Activated T-cell treated with anti-CD3 and anti-CD28 coated beads for 24 hours (primary cell): ENCODE data around the gene PTPRO.
A peak's percentile ranks its signal among the peaks of the same experiment; 100 is the strongest.

ENCODE experiments used
- DNase-seq: peaks from one replicate; pipeline ENCODE4 v3.0.0-alpha.2; 2020; ENCODE audit warnings: low read depth

Gene PTPRO

DNA sequence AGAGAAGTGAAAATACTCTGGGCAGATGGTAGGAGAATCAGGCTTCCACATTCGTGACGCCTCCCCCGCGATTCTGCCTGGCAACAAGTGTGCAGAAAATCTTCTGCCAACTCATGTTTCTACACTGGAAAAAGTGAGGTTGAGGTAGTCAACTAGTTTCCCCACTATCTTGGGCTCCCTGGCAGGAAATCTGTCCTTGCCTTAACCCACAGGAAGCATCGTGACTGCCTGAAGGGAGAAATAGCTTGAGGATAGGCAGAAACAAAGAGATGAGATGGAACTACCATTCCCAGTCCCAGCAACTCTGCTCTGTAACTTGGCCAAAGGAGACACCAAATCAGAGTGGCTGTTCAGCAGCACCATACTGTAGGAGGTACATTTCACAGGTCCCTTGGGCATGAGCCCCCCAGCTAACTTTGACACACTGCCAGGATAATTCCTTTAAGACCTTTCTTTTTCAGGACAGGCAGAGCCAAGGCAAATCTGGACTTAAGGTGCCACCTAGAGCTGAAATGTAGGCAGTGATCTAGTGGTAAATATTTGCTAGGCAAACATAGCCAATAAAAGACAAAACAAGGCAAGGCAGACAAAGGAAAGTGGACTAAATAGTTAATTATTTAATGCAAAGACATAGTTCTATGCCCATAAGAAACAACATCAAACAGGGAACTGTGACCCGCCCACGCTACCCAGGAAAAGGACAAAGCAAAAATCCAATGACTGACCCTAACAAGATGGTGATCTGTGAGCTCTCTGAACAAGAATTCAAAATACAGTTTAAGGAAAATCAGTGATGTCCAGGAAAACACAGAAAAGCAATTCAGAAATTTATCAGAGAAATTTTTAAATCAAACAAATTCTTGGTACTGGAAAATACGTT, 205.1 kb downstream of the PTPRO start:
- no peak for DNase-seq

GRCh38 chr12:15528666-15529065, 206.4 kb downstream of the PTPRO start:
- DNase-seq: no peak

- DNase-seq: no peak
Measured at GRCh38 chr12:15530361-15530760, 208.1 kb downstream of the PTPRO start.

- peak; percentile 23 for DNase-seq
Measured at GRCh38 chr12:15532364-15532977, 210.2 kb downstream of the PTPRO start.

DNA sequence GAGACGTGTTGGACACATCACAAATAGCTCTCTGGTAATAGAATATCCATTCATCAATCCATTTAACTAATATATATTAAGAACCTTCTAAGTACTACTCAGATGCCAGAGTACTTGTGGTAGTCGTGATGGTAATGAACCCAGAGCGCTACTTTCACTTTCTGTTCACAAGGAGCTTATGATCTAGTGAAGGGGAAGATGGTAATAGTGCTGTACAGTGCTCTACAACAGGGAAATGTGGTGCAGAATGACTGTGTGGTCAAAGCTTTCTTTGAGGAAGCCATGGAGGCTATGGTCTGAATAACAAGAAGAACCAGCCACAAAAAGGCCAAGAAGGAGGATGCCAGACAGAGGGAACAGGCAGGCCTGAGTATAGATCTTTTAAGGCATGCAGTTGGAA, 212.0 kb downstream of the PTPRO start:
- no peak for DNase-seq

DNA sequence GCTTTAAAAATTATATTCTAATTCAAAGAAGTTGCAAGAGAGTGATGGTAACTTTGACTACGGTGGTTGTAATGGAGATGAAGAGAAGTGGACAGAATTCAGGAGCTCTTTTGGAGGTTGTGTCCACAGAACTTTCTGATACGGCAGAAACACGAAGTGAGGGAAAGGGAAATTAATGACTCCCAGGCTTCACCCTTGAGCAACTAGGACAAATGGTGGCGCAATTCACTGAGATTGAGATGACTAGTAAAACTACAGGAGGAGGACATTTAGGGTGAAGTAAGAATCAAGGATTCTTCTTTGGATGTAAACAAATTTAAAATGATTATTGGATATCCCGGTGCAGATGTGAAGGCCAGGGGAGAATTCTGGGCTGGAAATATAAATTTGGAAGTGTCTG, 212.6 kb downstream of the PTPRO start:
- DNase-seq: no peak

- no peak for DNase-seq
Measured at GRCh38 chr12:15535352-15535781, 213.1 kb downstream of the PTPRO start.

DNA sequence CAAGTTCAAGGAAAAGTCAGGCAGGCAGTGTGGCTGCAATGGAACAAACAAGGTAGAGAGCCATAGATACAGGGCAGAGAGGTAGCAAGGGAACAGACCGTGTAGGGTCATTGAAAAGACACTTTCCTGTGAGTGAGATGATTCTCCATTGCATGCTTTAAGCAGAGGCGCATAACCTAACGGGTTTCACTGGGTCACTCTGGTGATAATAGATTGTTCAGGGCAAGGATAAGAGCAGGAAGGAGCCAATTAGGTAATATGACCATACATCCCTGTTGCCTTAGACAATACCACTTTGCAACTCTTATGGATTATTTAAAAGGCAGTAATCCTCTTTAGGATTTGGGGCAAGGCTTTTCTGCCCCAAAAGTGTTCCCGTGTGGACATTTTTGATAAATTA, 214.1 kb downstream of the PTPRO start:
- DNase-seq: no peak

DNA sequence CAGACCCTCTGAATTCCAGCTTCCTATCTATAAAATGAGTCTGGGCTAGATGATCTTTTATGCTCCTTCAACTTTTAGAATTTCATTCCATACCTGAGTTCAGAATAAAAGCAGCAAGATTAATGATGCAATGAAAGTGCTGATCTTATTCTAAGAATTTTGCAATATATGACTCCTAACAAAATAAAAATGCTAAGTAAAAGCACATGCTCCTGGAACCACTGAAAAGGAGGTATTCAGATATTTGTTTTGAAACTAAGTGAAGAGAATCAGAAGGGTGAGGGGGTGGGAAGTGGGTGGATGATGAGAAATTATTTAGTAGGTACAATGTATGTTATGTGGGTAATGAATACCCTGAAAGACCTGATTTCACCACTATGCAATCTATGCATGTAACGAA, 216.6 kb downstream of the PTPRO start:
- DNase-seq: no peak

GRCh38 chr12:15540005-15540404, 217.7 kb downstream of the PTPRO start:
- no peak for DNase-seq

DNA sequence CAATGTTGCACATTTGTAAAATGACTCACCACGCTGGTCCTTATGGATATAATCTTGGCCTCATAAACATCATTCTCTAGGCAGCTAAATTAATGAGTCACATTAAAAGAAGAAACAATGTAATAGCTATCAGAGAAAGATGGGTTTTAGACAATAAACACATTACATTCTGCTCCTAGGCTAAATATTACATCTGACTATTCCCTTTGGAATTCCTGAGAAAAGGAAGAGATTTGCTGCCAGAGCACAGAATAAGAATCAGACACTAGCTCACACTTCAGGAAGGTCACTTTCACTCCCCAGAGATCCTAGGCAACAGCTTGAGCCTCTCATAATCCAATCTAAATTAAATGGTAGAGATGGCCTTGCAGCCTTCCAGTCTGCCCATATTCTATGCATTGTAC, 218.2 kb downstream of the PTPRO start:
- no peak for DNase-seq

DNA sequence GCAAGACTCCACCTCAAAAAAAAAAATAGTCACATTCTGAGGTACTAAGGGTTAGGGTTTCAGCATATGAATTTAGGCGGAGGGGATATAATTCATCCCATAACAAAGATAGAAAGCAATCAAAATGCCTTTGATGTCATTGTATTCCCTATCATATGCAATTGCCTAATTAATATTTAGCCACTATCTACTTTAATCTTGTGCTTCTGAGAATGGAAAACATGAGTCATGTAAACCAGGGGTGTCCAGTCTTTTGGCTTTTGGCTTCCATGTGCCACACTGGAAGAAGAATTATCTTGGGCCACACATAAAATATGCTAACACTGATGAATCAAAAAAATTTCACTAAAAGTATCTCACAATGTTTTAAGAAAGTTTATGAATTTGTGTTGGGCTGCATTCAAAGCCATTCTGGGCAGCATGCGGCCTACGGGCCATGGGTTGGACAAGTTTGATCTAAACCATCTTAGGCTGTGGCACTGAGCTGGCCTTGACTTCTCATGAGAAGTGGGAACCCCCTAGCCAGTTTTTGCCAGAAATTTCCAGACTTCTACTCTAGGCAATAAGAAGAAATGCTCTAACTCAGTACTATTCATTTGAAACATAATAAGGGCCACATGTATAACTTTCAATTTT, 219.8 kb downstream of the PTPRO start:
- DNase-seq: no peak

GRCh38 chr12:15543347-15543746, 221.0 kb downstream of the PTPRO start:
- DNase-seq: no peak

DNA sequence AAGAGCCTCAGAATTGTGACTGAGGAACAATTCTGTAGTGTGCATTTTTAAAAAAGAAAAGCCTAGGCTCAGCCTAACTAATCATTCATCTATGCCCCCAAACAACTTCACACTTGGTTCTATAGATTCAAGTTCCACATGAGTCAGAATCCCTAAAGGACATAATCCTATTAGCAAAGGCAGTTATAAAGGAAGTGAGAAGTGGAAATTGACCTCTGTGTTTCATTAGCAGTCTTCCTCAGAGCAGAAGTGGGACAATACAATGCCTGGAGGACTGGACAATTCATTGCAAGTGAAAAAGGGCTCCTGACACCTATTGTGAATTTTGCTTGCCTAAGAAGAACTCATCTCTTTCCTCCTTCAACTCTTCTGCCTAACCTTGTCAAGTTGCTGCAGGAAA, 222.3 kb downstream of the PTPRO start:
- no peak for DNase-seq

DNA sequence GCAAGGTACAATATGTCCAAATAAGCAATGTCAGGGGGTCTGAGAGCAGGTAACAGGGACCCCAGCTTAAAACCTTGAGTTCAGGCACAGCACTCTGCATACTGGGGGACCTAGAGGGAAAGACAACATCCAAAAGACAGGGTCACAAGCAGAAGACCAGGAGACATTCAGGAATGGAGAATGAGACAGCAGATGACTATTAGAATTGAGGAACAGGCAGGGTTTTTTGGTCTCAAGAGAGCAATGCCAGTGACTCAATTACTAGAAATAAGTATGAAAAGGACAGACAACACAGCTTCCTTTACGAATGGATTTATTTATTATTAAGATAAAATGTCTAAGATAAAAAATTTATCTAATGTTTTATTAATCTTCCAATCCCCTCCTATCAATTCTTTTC, 223.0 kb downstream of the PTPRO start:
- no peak for DNase-seq

- DNase-seq: no peak
Measured at GRCh38 chr12:15546102-15546701, 223.9 kb downstream of the PTPRO start.

DNA sequence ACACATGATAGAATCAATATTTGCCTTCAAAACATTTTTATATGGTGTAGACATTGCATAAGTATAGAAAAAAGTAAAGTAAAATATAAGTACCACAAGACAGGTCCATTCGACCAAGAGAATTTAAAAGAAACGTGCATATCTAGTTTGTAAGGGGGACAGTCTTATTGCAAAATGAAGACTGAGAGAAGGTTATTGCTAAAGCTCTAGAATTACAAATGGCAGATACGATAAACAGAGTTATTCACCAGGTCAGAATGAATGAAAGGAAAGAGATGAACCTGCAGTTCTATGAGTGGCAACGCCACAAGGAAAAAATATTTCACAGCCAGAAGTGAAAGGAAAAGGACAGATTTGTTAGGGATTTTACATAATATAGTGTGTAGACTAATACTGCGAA, 224.8 kb downstream of the PTPRO start:
- DNase-seq: no peak

GRCh38 chr12:15547691-15548090, 225.4 kb downstream of the PTPRO start:
- no peak for DNase-seq

- DNase-seq: no peak
Measured at GRCh38 chr12:15550793-15551192, 228.5 kb downstream of the PTPRO start.

- no peak for DNase-seq
Measured at GRCh38 chr12:15555446-15555845, 233.1 kb downstream of the PTPRO start.

DNA sequence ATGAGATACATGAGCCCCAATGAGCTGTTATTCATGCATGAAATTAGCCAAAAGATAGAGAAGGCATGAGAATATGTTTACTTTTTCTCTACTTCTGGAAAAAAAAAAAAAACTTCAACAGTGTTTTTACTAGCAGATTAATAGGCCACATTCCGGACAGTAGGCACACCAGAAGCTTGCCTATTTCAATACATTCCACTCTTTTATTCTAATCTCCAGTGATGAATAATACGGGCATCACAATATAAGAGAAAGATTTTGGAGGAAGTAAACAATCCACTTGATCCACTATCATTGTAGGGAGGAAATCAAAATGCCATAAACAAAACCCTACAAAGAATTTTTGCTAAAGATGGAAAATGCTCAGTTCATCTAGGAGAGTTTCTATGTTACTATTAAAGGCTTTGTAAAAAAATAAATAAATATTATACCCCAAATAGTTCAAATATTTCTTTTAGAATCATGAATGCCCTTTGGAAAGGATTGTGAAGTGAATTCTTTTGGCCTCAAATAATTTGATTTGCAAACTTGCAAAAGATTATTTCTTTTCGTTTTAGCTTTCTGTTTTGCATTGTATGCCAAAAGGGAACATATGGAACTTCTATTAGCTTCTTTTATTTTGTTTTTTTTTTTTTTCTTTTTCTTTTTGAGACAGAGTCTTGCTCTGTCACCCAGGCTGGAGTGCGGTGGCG, 234.2 kb downstream of the PTPRO start:
- DNase-seq: no peak

DNA sequence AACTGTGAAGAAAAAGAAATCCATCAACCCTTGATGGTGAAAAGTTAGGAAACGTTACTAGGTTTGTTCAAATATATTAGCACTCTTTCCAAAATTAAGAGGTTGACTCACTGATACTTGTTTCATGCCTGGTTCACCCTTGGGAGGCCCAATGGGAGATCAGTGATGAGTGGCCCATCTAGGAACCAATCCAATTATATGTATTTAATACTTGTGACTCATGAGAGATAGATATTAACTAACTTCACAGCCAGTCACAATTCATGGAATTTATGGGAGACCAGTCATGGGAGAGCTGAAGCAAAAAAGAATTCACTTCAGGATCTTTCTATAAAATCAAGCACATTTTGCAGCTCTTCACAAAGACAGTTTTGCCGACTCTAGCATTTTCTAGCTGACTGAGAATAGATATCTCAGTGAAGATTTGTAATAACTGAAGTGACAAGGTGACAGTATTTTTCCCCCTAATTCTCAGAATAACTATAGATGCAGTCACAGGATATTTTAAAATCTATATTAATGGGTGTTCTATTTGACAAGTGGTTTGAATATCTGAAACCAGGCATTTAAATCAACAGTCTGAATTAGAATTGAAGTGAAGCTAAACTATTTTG, 236.7 kb downstream of the PTPRO start:
- no peak for DNase-seq
